Stimulated activated CD4-positive, alpha-beta T cell treated with anti-CD3 and anti-CD28 coated beads, Interleukin-12 subunit alpha, Interleukin-12 subunit beta, amount 100 ng/mL, for 48 hours (primary cell): ENCODE measurements around the gene LRRC28.
"Not testable (repeated sequence)": the region's sequence is repeated elsewhere in the genome, so short reads cannot be mapped to it uniquely, and the experiment has no call there.

Source experiments
- DNase-seq, 3 donors: peaks; one replicate each; pipeline ENCODE4 v3.0.0-alpha.2; 2020; ENCODE audit warnings: low read depth in 2 of 3, low spot score in 1 of 3

The LRRC28 gene

GRCh38 chr15:99250857-99251841 is at the start of gene LRRC28:
Gene LRRC28, plus strand, starts transcription at chr15:99251481. Its CDS starts 4,477 bp downstream, at chr15:99255958.
- peak; percentile 93 to 98 (median 95) for DNase-seq

DNA sequence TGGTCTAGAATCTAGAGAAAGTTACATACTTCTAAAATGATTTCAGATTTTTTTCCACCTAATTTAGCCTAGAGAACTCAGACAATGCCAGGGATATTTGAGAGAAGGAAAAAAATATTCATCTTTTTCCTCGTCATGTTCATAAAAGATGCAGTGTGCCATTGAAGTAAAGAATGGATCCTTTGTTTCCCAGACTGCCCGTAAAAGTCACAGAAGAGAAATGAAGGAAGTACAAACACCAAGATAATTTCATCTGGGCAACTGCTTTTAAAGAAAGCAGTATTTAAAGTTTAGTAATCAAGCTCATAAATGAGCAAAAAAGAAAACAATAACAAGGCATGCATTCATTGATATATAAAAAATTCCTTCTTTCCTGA is 49.1 kb upstream of the LRRC28 start:
- DNase-seq: no peak

DNA sequence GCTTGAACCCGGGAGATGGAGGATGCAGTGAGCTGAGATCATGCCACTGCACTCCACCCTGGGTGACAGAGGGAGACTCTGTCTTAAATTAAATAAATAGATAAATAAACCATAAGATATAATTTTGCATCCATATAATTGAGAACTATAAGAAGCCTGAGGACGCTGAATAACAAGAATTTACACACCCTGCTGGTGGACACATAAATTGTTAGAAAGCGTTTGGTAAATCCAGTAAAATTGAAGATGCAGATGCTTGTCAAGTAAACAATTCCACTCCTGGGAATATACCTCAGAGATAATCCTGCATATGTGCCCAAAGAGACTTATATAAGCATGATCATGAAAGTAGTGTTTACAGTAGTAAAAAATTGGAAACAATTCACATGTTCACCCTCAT is 43.6 kb upstream of the LRRC28 start:
- no peak for DNase-seq

GRCh38 chr15:99209326-99209725 is 42.0 kb upstream of the LRRC28 start:
- no peak for DNase-seq

GRCh38 chr15:99210334-99210733 is 40.9 kb upstream of the LRRC28 start:
- no peak for DNase-seq

DNA sequence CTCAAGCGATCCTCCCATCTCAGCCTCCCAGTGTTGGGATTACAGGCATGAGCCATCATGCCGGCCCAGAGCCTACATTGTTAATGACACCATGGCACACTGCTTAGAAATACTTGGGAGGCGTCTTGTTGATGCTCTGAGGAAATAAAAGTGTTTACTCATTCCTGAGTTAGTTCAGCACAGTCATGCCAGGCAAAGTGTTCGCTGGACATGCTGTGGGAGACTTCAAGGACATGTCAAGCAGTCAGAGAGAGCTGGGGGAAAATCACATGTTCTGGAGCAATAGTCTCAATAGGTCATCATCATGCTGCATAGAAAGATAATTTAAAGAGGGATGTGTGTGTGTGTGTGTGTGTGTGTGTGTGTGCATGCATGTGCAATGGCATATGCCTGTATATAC is 39.4 kb upstream of the LRRC28 start:
- DNase-seq: no peak

DNA sequence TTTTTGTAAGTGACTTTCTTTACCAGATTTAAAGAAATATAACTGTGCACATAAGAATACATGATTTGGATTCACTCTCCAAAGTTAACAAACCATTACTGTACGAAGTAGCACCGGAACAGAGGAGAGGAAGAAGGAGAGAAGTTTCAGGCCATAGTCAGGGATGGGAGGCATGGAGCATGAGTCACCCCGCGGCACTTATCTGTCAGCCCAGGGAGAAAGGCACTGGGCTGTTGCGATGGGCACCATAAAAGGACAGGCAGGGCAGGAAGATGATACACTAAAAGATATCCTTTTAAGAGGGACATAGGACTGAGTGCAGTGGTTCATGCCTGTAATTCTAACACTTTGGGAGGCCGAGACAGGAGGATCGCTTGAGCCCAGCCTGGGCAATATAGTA is 38.9 kb upstream of the LRRC28 start:
- DNase-seq: no peak

DNA sequence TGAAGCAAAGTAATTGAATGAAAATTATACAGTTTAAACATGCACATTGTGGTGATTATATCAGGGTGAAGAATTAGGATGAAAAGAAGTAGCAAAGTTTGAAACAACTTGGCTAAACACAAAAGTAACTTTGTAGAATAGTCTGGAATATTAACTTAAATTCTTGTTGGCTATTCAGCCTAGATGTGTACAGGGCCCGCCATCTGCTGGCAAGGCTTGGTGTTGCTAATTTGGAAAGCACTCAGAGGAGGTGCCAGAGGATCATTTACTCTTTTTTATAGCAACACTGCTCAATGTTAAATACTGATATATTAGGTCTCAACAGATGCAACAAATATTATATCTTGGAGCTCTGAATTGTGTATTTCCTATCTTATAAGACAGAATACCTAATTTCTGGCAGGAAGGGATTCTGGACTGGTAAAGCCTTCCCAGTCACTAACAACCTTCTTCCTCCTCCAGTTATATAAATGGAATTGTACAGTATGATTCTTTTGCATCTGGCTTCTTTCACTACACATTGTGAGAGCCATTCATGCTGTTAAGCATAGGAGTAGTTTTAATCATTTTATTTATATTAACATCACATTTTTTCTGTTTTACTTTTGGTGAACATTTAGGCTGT is 38.0 kb upstream of the LRRC28 start:
- DNase-seq: peak; percentile 34 to 64 (median 51)

GRCh38 chr15:99224372-99225214 is 26.7 kb upstream of the LRRC28 start:
- no peak for DNase-seq

- no peak for DNase-seq
These were observed 24.5 kb upstream of the LRRC28 start for GRCh38 chr15:99226802-99227201.

DNA sequence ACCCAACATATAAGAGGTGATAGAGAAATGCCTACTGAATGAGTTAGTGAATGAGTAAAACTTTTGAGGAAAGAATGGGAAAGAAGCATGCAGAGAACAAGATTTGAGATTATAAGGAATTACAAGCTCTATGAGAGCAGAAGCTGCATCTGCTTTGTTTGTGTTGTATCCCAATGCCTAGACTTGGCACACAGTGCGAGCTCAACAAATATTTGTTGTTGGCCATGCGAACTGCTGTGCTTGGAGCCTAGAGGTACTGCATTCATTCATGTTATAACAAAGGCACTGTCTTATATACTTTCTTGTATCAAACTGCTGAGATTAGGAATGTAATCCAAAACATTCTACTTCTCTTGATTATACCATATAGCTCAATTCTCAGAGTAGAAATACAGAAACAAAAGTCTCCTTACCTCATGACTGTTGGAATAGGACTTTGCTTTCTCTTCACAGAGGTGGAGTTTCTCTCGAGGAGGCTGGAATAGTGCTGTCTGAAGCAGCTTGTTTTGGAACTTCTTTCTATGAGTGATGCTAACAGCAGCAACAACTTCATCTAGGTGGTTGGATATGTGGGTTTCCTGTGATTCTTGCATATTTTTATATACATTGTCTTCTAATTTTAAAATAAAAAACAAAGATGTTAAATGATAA is 23.0 kb upstream of the LRRC28 start:
- DNase-seq: no peak

DNA sequence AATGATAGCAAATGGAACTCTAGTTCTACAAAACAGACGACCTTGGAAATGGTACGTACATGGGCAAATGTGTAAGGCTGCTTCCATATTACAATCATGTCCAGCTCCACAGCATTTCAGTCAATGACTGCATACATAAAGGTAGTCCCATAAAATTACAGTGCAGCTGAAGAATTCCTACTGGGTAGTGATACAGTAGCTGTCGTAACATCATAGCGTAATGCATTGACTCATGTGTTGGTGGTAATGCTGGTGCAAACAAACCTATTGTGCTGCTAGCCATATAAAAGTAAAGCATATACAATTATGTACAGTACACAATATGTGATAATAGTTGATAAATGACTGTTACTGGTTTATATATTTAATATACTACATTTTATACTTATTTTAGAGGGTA is 20.4 kb upstream of the LRRC28 start:
- no peak for DNase-seq

DNA sequence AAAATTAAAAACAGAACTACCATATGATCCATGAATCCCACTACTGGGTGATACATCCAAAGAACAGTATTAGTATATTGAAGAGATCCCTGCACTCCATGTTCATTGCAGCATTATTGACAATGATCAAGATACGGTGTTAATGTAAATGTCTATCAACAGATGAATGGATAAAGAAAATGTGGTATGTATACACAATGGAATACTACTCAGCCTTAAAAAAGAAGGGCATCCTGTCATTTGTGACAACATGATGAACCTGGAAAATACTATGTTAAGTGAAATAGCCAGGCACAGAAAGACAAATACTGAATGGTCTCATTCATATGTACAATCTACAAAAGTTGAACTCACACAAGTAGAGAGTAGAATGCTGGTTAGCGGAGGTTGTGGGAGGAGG is 18.5 kb upstream of the LRRC28 start:
- DNase-seq: no peak

DNA sequence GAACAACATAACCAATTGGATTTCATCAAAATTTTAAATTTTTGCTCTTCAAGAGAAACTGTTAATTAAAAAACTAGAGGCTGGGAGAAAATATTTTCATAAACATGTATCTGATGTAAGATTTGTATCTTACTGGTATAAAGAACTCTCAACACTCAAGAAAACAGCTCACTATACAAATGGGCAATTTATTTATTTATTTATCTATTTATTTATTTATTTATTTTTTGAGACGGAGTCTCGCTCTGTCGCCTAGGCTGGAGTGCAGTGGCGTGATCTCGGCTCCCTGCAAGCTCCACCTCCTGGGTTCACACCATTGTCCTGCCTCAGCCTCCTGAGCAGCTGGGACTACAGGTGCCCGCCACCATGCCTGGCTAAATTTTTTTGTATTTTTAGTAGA is 17.1 kb upstream of the LRRC28 start:
- not testable (repeated sequence) for DNase-seq

DNA sequence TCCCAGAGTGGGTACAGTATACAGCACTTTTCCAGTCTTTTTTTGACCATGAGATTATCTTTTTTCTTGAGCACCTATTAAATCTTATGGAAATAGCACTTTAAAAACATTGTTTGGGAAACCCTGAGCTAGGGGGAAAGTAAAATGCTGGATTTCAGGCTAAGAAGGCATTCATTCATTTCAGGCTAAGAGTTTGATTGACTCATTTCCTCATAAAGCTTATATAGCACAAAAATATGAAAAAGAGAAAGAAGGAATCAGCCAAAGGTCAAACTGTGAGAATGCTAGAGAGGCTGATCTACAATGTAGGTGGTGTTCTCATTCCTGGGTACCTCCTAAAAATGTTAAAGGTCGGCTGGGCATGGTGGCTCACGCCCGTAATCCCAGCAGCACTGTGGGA is 12.4 kb upstream of the LRRC28 start:
- DNase-seq: no peak

DNA sequence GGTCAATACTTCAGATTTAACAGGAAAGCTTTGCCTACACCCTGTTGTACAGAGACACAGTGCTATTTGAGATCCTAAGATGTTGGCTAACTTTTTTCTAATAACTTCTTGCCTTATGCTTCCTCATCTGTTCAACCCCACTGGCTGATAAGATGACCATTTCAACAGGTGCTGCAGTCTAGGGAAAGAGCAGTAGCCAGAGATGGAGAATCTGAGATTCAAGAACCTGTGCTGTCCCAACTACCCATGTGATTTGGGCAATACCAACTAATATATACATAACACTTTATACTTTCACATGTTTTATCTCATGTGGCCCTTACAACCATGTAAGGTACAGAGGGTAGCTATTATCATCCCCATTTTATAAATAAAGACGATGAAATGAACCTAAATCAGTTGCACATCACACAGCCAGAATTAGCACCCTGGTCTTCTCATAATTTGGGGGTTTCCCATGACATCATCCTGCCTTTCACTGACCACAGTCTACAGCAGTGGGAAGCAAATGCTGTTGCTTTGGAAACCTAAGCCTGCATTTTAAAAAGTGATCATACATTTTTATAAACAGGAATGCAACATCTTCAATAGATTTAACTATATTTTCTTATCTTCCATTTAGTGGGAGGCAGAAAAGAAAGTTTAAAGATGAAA is 11.6 kb upstream of the LRRC28 start:
- no peak for DNase-seq

GRCh38 chr15:99241752-99242151 is 9.5 kb upstream of the LRRC28 start:
- DNase-seq: no peak

GRCh38 chr15:99244306-99244705 is 7.0 kb upstream of the LRRC28 start:
- DNase-seq: no peak

- DNase-seq: no peak
These were observed 4.2 kb upstream of the LRRC28 start for GRCh38 chr15:99247062-99247461.

GRCh38 chr15:99248000-99248715 is 3.1 kb upstream of the LRRC28 start:
- no peak for DNase-seq
